Measurements from ENCODE around the gene PACC1. TPM values are rescaled to one million over a fixed set of nuclear protein-coding genes. Genes with fewer than 3 reads are reported as not detected.
"Not testable (repeated sequence)": the region's sequence is repeated elsewhere in the genome, so short reads cannot be mapped to it uniquely, and the experiment has no call there.

PACC1 gene
- total RNA-seq, 4 donors from 2014 or later, result 3.3 to 33.2 (median 11.4) TPM

DNA sequence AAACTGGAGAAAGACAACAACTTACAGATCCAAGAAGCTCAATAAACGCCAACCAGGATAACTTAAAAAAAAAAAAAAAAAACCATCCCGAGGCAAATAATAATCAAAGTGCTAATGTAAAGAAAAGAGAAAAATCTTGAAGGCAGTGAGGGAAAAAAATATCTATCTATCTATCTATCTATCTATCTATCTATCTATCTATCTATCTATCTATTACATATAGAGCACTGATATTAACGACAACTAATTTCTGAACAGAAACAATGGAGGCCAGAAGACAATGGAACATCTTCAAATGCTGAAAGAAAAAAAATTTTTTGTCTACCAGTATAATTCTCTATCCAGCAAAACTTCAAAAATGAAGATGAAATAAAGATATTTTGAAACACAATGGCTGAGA, 18.0 kb downstream of the PACC1 start:
- TF ChIP-seq POLR2A (IDR thresholded peaks at IDR 0.05) (no peak), EP300 (IDR thresholded peaks at IDR 0.05) (no peak)
- TF ChIP-seq, protein P1, sequence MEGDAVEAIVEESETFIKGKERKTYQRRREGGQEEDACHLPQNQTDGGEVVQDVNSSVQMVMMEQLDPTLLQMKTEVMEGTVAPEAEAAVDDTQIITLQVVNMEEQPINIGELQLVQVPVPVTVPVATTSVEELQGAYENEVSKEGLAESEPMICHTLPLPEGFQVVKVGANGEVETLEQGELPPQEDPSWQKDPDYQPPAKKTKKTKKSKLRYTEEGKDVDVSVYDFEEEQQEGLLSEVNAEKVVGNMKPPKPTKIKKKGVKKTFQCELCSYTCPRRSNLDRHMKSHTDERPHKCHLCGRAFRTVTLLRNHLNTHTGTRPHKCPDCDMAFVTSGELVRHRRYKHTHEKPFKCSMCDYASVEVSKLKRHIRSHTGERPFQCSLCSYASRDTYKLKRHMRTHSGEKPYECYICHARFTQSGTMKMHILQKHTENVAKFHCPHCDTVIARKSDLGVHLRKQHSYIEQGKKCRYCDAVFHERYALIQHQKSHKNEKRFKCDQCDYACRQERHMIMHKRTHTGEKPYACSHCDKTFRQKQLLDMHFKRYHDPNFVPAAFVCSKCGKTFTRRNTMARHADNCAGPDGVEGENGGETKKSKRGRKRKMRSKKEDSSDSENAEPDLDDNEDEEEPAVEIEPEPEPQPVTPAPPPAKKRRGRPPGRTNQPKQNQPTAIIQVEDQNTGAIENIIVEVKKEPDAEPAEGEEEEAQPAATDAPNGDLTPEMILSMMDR (IDR thresholded peaks at IDR 0.05), result no peak

DNA sequence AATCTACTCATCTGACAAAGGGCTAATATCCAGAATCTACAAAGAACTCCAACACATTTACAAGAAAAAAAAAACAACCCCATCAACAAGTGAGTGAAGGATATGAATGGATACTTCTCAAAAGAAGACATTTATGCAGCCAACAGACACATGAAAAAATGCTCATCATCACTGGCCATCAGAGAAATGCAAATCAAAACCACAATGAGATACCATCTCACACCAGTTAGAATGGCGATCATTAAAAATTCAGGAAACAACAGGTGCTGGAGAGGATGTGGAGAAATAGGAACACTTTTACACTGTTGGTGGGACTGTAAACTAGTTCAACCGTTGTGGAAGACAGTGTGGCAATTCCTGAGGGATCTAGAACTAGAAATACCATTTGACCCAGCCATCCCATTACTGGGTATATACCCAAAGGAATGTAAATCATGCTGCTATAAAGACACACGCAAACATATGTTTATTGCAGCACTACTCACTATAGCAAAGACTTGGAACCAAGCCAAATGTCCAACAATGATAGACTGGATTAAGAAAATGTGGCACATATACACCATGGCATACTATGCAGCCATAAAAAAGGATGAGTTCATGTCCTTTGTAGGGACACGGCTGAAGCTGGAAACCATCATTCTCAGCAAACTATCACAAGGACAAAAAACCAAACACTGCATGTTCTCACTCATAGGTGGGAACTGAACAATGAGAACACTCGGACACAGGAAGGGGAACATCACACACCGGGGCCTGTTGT, 18.8 kb downstream of the PACC1 start:
- not testable (repeated sequence) for H3K4me1 ChIP-seq; H3K27me3 ChIP-seq; H3K4me3 ChIP-seq; H3K27ac ChIP-seq; DNase-seq (ENCODE audit: low spot score in 2 of 2)
- peaks cover 0 to 18% (median 0%) of the 10 kb centered on the region in 3 donors for H3K36me3 ChIP-seq
- H3K9me3 ChIP-seq, result peaks cover 0 to 28% (median 6%) of the 10 kb centered on the region in 4 donors
- 97 to 98% methylated on average over 6 of the region's 6 CpGs for WGBS, 2 donors

More for the DNA sequence above, 18.0 kb downstream of the PACC1 start:
- Histone ChIP-seq H3K27me3 (no peaks in the 10 kb centered on the region), H3K4me1 (no peaks in the 10 kb centered on the region), H3K27ac (no peak overlapping the region), H3K36me3 (peaks cover 0 to 14% (median 0%) of the 10 kb centered on the region in 3 donors), H3K9me3 (peaks cover 0 to 24% (median 6%) of the 10 kb centered on the region in 4 donors), H3K4me3 (no peak overlapping the region)
- 94% methylated on average over 3 of the region's 3 CpGs for WGBS, 2 donors
- no peak for DNase-seq (ENCODE audit: low spot score in 2 of 2)

DNA sequence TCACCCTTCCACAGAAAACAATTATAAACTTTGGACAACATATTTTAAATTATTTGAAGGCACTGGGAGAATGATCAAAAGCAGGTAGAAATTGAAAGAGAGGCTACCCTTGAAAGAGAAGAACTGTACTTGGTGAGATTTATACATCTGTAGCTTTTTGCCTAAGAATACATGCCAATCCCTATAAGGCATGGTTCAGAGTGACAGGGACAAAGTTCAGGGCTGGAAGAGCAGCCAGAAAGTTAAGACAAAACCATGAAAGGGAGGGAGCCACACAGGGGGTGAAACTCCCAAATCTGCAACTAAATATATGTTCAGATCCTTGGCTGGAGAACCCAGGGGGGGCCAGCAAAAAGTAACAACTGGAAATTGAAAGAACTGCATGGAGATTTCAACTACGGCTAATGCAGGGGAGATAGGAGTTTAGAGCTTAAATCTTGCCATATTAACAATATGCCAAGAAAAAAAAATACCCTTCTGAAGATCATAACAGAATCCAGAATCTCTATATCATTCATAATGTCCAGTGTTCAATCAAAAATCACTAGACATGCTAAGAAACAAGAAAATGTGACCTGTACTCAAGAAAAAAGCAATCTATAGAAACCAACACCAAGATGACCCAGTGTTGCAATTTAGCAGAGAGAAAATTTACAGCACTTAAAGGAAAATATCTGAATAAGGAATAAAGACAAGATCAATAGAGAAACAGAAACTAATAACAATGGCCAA, 25.5 kb downstream of the PACC1 start:
- Histone ChIP-seq H3K4me1 (no peaks in the 10 kb centered on the region), H3K9me3 (peaks cover 0 to 16% (median 0%) of the 10 kb centered on the region in 4 donors), H3K36me3 (peaks cover 0 to 49% (median 0%) of the 10 kb centered on the region in 3 donors), H3K4me3 (no peak overlapping the region), H3K27me3 (no peaks in the 10 kb centered on the region), H3K27ac (no peak overlapping the region)
- DNase-seq (ENCODE audit: low spot score in 2 of 2), result no peak
- 100% methylated on average over 1 of the region's 1 CpG for WGBS, 2 donors
- TF ChIP-seq POLR2A (IDR thresholded peaks at IDR 0.05) (no peak), EP300 (IDR thresholded peaks at IDR 0.05) (no peak)
- TF ChIP-seq, protein P1 (IDR thresholded peaks at IDR 0.05), result no peak

DNA sequence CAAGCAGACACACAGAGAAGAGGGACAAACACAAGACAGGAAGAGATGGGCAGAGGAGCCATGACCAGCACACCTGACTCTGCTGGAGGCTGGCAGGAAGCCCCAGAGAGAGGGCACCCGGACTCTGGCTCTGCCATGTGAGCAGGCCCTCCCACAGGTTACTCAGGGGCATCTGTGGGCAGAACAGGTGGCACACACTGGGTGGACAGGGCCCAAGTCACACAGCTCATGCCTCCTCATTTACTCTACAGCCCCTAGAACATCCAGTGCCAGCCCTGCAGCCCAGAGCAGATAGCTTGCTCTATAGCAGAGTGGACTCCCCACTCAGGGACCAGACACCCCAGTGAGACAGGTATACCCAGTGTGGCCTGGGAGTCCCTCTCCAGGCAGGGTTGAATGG, 28.7 kb downstream of the PACC1 start:
- no peak overlapping the region for H3K27ac ChIP-seq
- H3K9me3 ChIP-seq, result peaks cover 0 to 11% (median 0%) of the 10 kb centered on the region in 4 donors
- DNase-seq (ENCODE audit: low spot score in 2 of 2), result no peak
- no peaks in the 10 kb centered on the region for H3K4me1 ChIP-seq
- TF ChIP-seq POLR2A (IDR thresholded peaks at IDR 0.05) (no peak), EP300 (IDR thresholded peaks at IDR 0.05) (no peak)
- TF ChIP-seq, protein P1 (IDR thresholded peaks at IDR 0.05), result no peak
- 75 to 86% methylated on average over 1 of the region's 1 CpG for WGBS, 2 donors
- H3K4me3 ChIP-seq, result no peak overlapping the region
- H3K36me3 ChIP-seq, result peaks cover 0 to 61% (median 0%) of the 10 kb centered on the region in 3 donors
- no peaks in the 10 kb centered on the region for H3K27me3 ChIP-seq

DNA sequence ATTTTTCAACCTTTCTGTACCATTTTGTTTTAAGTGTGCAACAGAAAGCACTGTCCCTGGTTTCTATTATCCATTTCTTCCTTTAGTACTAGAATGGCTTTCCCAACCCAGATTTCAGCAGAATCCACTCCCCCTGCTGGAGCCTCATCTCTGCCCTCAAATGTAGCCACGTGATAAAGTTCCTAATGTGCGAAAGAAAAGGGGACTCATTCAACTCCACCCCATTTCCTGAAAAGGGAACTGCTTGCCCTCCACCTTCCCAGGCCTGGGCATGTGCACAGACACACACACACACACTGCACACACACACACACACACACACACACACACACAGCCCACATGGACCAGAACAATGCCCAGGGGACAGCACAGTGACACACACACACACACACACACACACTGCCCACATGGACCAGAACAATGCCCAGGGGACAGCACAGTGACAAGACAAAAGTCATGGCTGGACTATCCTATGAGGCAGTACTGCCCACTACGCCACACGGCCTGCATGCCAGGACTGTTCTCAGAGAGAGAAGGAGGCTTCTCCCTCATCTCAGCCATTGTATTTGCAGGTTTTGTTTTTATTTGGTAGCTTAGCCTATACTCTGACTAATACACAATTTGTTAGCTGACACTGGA, 33.2 kb downstream of the PACC1 start:
- H3K36me3 ChIP-seq, result peaks cover 0 to 74% (median 0%) of the 10 kb centered on the region in 3 donors
- H3K27ac ChIP-seq, result no peak overlapping the region
- H3K4me1 ChIP-seq, result no peaks in the 10 kb centered on the region
- H3K27me3 ChIP-seq, result no peaks in the 10 kb centered on the region
- H3K4me3 ChIP-seq, result no peak overlapping the region
- 62 to 76% methylated on average over 4 of the region's 4 CpGs for WGBS, 2 donors
- no peaks in the 10 kb centered on the region for H3K9me3 ChIP-seq
- no peak for DNase-seq (ENCODE audit: low spot score in 2 of 2)
- TF ChIP-seq POLR2A (IDR thresholded peaks at IDR 0.05) (no peak), EP300 (IDR thresholded peaks at IDR 0.05) (no peak)
- TF ChIP-seq, protein P1 (IDR thresholded peaks at IDR 0.05), result no peak
